Stomach (tissue), 4 donors: Measurements from ENCODE around the gene IQCC.

Experiments
- EP300 ChIP-seq: sonication (generic); formaldehyde crosslinking; IDR thresholded peaks from one replicate; pipeline ENCODE4 v1.6.1; 2017; ENCODE audit warnings: antibody characterized with exemption
- POLR2A ChIP-seq, 4 donors: fragments of 450-650 bp; IDR thresholded peaks; one replicate each; pipeline ENCODE4 v1.6.1; 2016; ENCODE audit warnings: antibody characterized with exemption in 4 of 4, control low read depth in 2 of 4, mild to moderate bottlenecking in 1 of 4, moderate library complexity in 1 of 4

DNA sequence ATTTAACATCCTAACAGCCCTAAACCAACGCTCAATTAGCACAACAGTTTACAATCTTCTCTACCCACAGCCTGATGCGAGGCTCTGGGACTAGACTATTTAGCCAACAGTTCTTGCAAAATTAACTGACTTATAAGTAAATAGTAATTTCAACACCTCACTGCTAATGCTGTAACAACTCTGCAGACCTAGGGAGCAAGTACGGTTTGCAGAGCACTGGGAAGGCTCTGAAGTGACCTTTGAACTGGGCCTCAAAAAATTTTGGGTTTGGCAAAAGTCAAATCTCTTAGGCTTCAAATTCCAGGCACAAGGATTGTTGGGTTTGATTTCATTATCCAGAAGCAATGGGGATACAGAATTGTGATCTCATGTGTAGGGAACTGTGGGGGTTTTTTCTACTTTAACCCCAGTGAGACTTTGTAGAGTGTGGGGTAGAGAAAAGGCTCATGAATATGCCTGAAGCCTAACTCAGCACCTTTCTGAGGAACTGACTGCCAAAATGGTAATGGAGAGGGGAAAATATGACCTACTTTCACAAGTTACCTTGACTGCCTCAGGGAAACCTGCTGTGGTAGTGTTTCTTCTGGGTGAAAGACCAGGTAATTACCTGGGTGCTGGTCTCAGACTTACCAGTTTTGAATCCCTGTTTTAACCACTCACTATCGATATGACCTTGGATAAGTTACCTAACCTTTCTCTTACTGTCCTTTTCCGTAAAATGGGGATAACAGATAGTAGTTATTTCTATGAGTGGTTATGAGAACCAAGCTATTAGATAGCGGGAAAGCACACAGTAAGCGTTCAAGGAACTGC, 26.9 kb upstream of the IQCC start:
- no peak for TF ChIP-seq EP300
- no peak for TF ChIP-seq POLR2A (IDR thresholded peaks at IDR 0.05)
